Esophagus squamous epithelium (tissue), 5 donors: ENCODE measurements around the gene TNFRSF14. TPM values are rescaled to one million over a fixed set of nuclear protein-coding genes. Genes with fewer than 3 reads are reported as not detected.

ENCODE experiments used
- DNase-seq: peaks from one replicate; lab custom pipeline; 2025; lab: John Stamatoyannopoulos, UW
- H3K27ac ChIP-seq, 4 donors: fragments of 200-600 bp; sonication (generic); one replicate each; pipeline ENCODE4 v1.5.1; 2016 to 2019; ENCODE audit warnings: mild to moderate bottlenecking in 1 of 4
- H3K27me3 ChIP-seq, 4 donors: fragments of 200-600 bp; sonication (generic); 1 replicate in 3 of 4; 2 replicates in 1 of 4; pipeline versions ENCODE4 v1.5.1 to v1.6.0; 2017 to 2021; ENCODE audit warnings: antibody characterized with exemption in 1 of 4
- H3K36me3 ChIP-seq, 3 donors: fragments of 200-600 bp; sonication (generic); one replicate each; pipeline ENCODE4 v1.5.1; 2016 to 2019
- H3K4me1 ChIP-seq, 3 donors: fragments of 200-600 bp; sonication (generic); one replicate each; pipeline ENCODE4 v1.5.1; 2017 to 2019
- H3K4me3 ChIP-seq, 4 donors: fragments of 200-600 bp; sonication (generic); 1 replicate in 3 of 4; 2 replicates in 1 of 4; pipeline ENCODE4 v1.5.1; 2016 to 2019; ENCODE audit warnings: mild to moderate bottlenecking in 2 of 4, moderate library complexity in 1 of 4
- H3K9me3 ChIP-seq, 3 donors: fragments of 200-600 bp; sonication (generic); one replicate each; pipeline ENCODE4 v1.5.1; 2016 to 2019
- POLR2A ChIP-seq, 4 donors: fragments of 450-650 bp; IDR thresholded peaks; one replicate each; pipeline ENCODE4 v1.6.1; 2017; ENCODE audit warnings: antibody characterized with exemption in 4 of 4, mild to moderate bottlenecking in 4 of 4, moderate library complexity in 3 of 4
- WGBS, 2 donors: methylation state at CpG; one replicate each; pipeline ENCODE4 v1.1.5; 2018; 5-methylcytosine and 5-hydroxymethylcytosine counted together
- intact Hi-C: fragments of 100-400 bp; cut with DNase I; formaldehyde crosslinking; loops from one replicate; pipeline ENCODE4 v1.15.0; 2022
- total RNA-seq, 4 donors: library from RNA; depleted of rRNA; stranded (reverse); fragments of >200 nt; gene quantifications; one replicate each; pipeline ENCODE4 v1.1.0, GENCODE V29; 2016
- TF ChIP-seq, protein P1 (sequence below), 6 experiments: fragments of 450-650 bp in 4 of 6; fragments of 200-600 bp in 2 of 6; sonication (generic) in 2 of 6; IDR thresholded peaks; one replicate each; pipeline ENCODE4 v1.5.1; 2016 to 2019; ENCODE audit warnings: antibody characterized with exemption in 6 of 6, mild to moderate bottlenecking in 4 of 6, moderate library complexity in 4 of 6
- donor health status: DM: yes; HTN: yes; CAD: no.

The TNFRSF14 gene
- total RNA-seq, 4 donors from 2014 or later, result 13.8 to 39.5 (median 19.6) TPM

DNA sequence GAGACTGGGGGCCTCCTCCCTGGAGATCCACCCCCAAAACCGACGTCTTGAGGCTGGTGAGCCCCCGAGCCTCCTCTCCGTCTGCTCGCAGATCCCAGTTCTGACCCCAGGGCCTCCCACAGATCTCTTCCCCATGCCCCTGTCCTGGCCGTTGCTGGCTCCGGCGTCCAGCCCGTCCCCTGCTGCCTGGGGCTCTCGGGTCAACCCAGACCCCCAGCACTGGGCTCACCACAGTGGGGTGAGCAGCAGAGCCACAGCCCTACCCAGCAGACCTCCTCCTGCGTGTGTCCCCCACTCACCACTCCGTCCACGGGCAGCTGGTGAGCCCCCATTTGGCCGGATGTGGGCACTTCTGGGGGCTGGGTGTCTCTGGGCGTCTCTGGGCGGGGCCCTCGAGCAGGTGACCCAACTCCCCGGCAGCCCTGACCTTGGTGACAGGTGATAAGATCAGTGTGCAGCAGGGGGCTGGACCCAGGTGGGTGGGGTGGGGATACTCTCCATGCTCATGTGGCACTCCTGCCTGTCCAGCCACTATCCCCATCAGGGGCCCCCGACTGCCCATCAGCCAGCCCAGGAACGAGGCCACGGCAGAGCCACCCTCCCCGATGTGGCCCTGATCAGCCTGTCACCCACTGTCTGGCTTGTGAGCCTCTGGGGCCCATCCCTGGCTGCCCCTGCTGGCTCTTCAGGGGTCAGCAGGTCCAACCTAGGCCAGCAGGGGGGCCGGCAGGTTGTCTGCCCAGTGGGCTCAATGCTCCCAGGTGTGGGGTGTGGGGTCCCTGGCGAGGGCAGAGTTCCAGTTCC, 709 bp downstream of the TNFRSF14 start:
- Histone ChIP-seq H3K9me3 (no peaks in the 10 kb centered on the region), H3K36me3 (peaks cover 6 to 39% (median 15%) of the 10 kb centered on the region in 3 donors), H3K4me3 (peak overlapping the region; percentile 55 to 79 (median 68)), H3K27ac (peak overlapping the region; percentile 89 to 96 (median 90)), H3K27me3 (no peaks in the 10 kb centered on the region), H3K4me1 (peaks cover 22 to 59% (median 34%) of the 10 kb centered on the region in 3 donors)
- DNase-seq, result no peak
- intact Hi-C loops, result no loop called here
- no peak for TF ChIP-seq POLR2A (IDR thresholded peaks at IDR 0.05)
- TF ChIP-seq, protein P1, sequence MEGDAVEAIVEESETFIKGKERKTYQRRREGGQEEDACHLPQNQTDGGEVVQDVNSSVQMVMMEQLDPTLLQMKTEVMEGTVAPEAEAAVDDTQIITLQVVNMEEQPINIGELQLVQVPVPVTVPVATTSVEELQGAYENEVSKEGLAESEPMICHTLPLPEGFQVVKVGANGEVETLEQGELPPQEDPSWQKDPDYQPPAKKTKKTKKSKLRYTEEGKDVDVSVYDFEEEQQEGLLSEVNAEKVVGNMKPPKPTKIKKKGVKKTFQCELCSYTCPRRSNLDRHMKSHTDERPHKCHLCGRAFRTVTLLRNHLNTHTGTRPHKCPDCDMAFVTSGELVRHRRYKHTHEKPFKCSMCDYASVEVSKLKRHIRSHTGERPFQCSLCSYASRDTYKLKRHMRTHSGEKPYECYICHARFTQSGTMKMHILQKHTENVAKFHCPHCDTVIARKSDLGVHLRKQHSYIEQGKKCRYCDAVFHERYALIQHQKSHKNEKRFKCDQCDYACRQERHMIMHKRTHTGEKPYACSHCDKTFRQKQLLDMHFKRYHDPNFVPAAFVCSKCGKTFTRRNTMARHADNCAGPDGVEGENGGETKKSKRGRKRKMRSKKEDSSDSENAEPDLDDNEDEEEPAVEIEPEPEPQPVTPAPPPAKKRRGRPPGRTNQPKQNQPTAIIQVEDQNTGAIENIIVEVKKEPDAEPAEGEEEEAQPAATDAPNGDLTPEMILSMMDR (IDR thresholded peaks at IDR 0.05), result no peak
- WGBS, 2 donors, result 7 to 9% methylated on average over 9 to 10 of the region's 24 CpGs

DNA sequence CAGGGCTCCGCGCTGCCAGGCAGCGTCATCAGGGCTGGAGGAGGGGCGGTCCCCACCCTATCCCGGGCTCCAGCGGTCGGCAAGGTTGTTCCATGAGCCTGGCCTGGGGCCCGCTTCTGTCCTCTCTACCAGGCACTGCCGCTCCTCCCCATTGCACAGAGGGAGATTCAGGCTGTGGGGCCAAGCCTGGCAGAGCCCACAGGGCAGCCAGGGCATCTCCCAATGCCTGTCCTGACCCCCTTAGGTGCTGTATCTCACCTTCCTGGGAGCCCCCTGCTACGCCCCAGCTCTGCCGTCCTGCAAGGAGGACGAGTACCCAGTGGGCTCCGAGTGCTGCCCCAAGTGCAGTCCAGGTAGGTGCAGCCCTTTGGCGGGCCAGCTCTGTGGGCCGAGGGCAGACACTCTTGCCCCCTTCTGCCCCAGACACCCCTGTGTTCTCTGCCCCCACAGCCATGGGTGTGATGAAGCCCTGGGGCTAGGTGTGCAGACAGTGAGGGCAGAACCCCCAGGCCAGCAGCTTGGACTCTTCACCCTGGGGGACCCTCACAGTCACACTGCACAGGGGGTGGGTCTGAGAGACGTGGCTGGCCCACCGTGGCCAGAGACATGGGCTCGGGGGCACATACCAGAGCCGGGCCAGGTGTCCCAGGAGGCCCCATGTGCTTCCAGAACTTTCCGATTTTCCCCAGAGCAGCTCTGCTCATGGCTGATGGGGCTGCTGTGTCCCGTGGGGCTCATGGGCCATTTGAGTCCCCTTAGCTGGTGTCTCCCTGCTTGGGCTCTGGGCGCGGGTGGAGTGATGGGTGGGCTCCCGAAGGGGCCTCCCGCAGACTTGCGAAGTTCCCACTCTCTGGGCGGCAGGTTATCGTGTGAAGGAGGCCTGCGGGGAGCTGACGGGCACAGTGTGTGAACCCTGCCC, 1.6 kb downstream of the TNFRSF14 start:
- no peak for DNase-seq
- intact Hi-C loops, result no loop called here

DNA sequence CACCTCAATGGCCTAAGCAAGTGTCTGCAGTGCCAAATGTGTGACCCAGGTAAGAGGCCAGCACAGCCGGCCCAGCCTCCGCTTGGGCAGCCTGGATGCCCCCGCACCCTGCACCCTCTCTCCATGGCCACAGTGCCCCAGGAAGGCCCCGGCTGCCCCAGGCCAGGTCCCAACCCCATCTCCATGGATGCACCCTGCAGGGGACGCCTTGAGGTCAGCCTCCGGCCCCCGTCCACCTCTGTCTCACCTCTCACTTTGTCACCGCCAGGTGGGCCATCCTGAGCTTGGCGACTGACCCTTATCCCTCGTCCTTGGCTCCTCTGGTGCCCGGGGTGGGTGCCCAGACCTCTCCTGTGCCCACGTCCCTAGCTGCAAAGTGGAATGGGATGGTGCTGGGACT, 2.2 kb downstream of the TNFRSF14 start:
- no peaks in the 10 kb centered on the region for H3K9me3 ChIP-seq
- no peak overlapping the region for H3K4me3 ChIP-seq
- no peaks in the 10 kb centered on the region for H3K27me3 ChIP-seq
- no peak overlapping the region for H3K27ac ChIP-seq
- H3K4me1 ChIP-seq, result peaks cover 22 to 59% (median 34%) of the 10 kb centered on the region in 3 donors
- 85 to 86% methylated on average over 4 to 6 of the region's 12 CpGs for whole genome bisulfite sequencing, 2 donors
- intact Hi-C loops, result no loop called here
- peaks cover 10 to 54% (median 15%) of the 10 kb centered on the region in 3 donors for H3K36me3 ChIP-seq
- no peak for DNase-seq
- TF ChIP-seq, protein P1 (IDR thresholded peaks at IDR 0.05), result no peak
- TF ChIP-seq POLR2A (IDR thresholded peaks at IDR 0.05), result no peak

More for the DNA sequence above, 1.6 kb downstream of the TNFRSF14 start:
- no peaks in the 10 kb centered on the region for H3K27me3 ChIP-seq
- TF ChIP-seq POLR2A (IDR thresholded peaks at IDR 0.05), result no peak
- TF ChIP-seq, protein P1 (IDR thresholded peaks at IDR 0.05), result no peak
- no peaks in the 10 kb centered on the region for H3K9me3 ChIP-seq
- peaks cover 22 to 59% (median 34%) of the 10 kb centered on the region in 3 donors for H3K4me1 ChIP-seq
- peak overlapping the region; percentile 89 to 96 (median 90) for H3K27ac ChIP-seq
- H3K36me3 ChIP-seq, result peaks cover 6 to 47% (median 15%) of the 10 kb centered on the region in 3 donors
- 62 to 100% methylated on average over 1 to 4 of the region's 30 CpGs for WGBS, 2 donors
- peak overlapping the region; percentile 55 to 79 (median 68) for H3K4me3 ChIP-seq

DNA sequence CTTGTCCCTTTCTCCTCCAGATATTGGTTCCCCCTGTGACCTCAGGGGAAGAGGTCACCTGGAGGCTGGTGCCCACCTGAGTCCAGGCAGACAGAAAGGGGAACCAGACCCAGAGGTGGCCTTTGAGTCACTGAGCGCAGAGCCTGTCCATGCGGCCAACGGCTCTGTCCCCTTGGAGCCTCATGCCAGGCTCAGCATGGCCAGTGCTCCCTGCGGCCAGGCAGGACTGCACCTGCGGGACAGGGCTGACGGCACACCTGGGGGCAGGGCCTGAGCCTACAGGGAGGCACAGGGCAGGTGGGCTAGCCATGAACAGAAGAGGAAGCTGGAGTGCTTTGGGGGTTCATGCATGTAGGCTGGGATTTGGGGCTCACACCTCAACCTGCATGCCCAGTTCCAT, 2.7 kb downstream of the TNFRSF14 start:
- peaks cover 22 to 58% (median 34%) of the 10 kb centered on the region in 3 donors for H3K4me1 ChIP-seq
- H3K36me3 ChIP-seq, result peaks cover 11 to 59% (median 15%) of the 10 kb centered on the region in 3 donors
- 90% methylated on average over 2 of the region's 6 CpGs; no CpG with 5 or more reads in 1 of the 2 donors for WGBS, 2 donors
- TF ChIP-seq, protein P1 (IDR thresholded peaks at IDR 0.05), result no peak
- TF ChIP-seq POLR2A (IDR thresholded peaks at IDR 0.05), result no peak
- DNase-seq, result no peak
- H3K27me3 ChIP-seq, result no peaks in the 10 kb centered on the region
- H3K27ac ChIP-seq, result no peak overlapping the region
- intact Hi-C loops, result no loop called here
- no peaks in the 10 kb centered on the region for H3K9me3 ChIP-seq
- H3K4me3 ChIP-seq, result no peak overlapping the region
